ENCODE measurements around the gene SLC26A11. TPM values are rescaled to one million over a fixed set of nuclear protein-coding genes. Genes with fewer than 3 reads are reported as not detected.

SLC26A11 gene
- total and polyA plus RNA-seq, 2 of the 13 experiments (the other 11 are each of a cell fraction or from before 2014, with no cell fraction given), result 8.7 to 13.2 TPM

GRCh38 chr17:80236911-80237310, 16.7 kb downstream of the SLC26A11 start:
- FAIRE-seq (no peak), ATAC-seq (no peak)

GRCh38 chr17:80237386-80237785, 17.2 kb downstream of the SLC26A11 start:
- ChIA-PET POLR2A (interaction anchor here (0.6 kb wide), 1 partner anchor 98 kb away, joined by 3 read pairs; no protein-coding TSS in a partner anchor), CTCF (ENCODE audit: low intra/inter-chr PET ratio, low total read pairs) (no interaction called here)
- ATAC-seq (no peak), DNase-seq (ENCODE audit: low spot score) (no peak), FAIRE-seq (no peak)
- Histone ChIP-seq H3K79me2 (ENCODE audit: insufficient read depth, low read length) (no peaks in the 10 kb centered on the region), H3K4me3 (replicated peaks in 1 of 3; ENCODE audit: insufficient read depth in 1 of 3, low read depth in 2 of 3, low read length in 3 of 3) (no peak overlapping the region), H3K4me1 (ENCODE audit: insufficient read depth, low read length) (no peaks in the 10 kb centered on the region), H3K9ac (ENCODE audit: insufficient read depth, low read depth, low read length) (no peak overlapping the region), H3K9me3 (ENCODE audit: low read length) (peaks cover 5% of the 10 kb centered on the region; the same call in 1 of the 2 replicates), H4K20me1 (ENCODE audit: insufficient read depth, low read length) (no peaks in the 10 kb centered on the region), H3K4me2 (ENCODE audit: low read depth, low read length) (no peak overlapping the region), H2AFZ (ENCODE audit: low read length) (no peak overlapping the region), H3K36me3 (replicated peaks in 1 of 2; ENCODE audit: control insufficient read depth in 1 of 2, insufficient read depth in 2 of 2, low read length in 2 of 2) (peaks cover 9 to 40% of the 10 kb centered on the region in 2 experiments; a peak in 4 of 5 replicates), H3K27ac (ENCODE audit: extremely low read length, insufficient read depth, low read length) (no peak overlapping the region), H3K27me3 (ENCODE audit: control insufficient read depth in 1 of 2, insufficient read depth in 2 of 2, low read length in 2 of 2) (no peaks in the 10 kb centered on the region; a peak in 1 of 5 replicates)
- BruUV-seq (replicated peaks), result no TSS peak
- intact Hi-C loops (cut with micrococcal nuclease; ENCODE audit: unreplicated experiment) (no loop called here), in situ Hi-C loops (cut with HindIII; ENCODE audit: extremely low pct_ligation_motif_present, low pct_unique_long_range_greater_than_20kb) (no loop called here)
- WGBS (ENCODE audit: low lambda C conversion rate), result 91% methylated on average over 9 of the region's 10 CpGs
- TF ChIP-seq AKNA (CRISPR knock-in tag; IDR thresholded peaks at IDR 0.05; ENCODE audit: borderline replicate concordance) (no peak), REL (CRISPR knock-in tag; conservative IDR thresholded peaks at IDR 0.05) (no peak), THAP7 (CRISPR knock-in tag; IDR thresholded peaks at IDR 0.05) (no peak), STAT5B (CRISPR knock-in tag; IDR thresholded peaks at IDR 0.05) (no peak)

More at GRCh38 chr17:80236911-80237310, 16.7 kb downstream of the SLC26A11 start:
- in situ Hi-C loops (cut with HindIII; ENCODE audit: extremely low pct_ligation_motif_present, low pct_unique_long_range_greater_than_20kb) (no loop called here), intact Hi-C loops (cut with micrococcal nuclease; ENCODE audit: unreplicated experiment) (no loop called here)
- no peak for DNase-seq (ENCODE audit: low spot score)
- Histone ChIP-seq H3K4me2 (ENCODE audit: low read depth, low read length) (no peak overlapping the region), H3K79me2 (ENCODE audit: insufficient read depth, low read length) (no peaks in the 10 kb centered on the region), H3K4me3 (replicated peaks in 1 of 3; ENCODE audit: insufficient read depth in 1 of 3, low read depth in 2 of 3, low read length in 3 of 3) (no peak overlapping the region), H4K20me1 (ENCODE audit: insufficient read depth, low read length) (no peaks in the 10 kb centered on the region), H3K36me3 (replicated peaks in 1 of 2; ENCODE audit: control insufficient read depth in 1 of 2, insufficient read depth in 2 of 2, low read length in 2 of 2) (peaks cover 9 to 37% of the 10 kb centered on the region in 2 experiments; a peak in 4 of 5 replicates), H3K27ac (ENCODE audit: extremely low read length, insufficient read depth, low read length) (no peak overlapping the region), H3K9me3 (ENCODE audit: low read length) (peaks cover 9% of the 10 kb centered on the region; the same call in 1 of the 2 replicates), H3K27me3 (ENCODE audit: control insufficient read depth in 1 of 2, insufficient read depth in 2 of 2, low read length in 2 of 2) (no peaks in the 10 kb centered on the region; a peak in 1 of 5 replicates), H3K4me1 (ENCODE audit: insufficient read depth, low read length) (no peaks in the 10 kb centered on the region), H3K9ac (ENCODE audit: insufficient read depth, low read depth, low read length) (no peak overlapping the region), H2AFZ (ENCODE audit: low read length) (no peak overlapping the region)
- 94% methylated on average over 17 of the region's 17 CpGs for WGBS (ENCODE audit: low lambda C conversion rate)
- BruUV-seq (replicated peaks), result no TSS peak
- CTCF ChIA-PET (ENCODE audit: low intra/inter-chr PET ratio, low total read pairs), result no interaction called here
- no peak for TF ChIP-seq DMAP1 (CRISPR knock-in tag; IDR thresholded peaks at IDR 0.05)
- TF ChIP-seq TEF (CRISPR knock-in tag; IDR thresholded peaks at IDR 0.05), result no peak
- no peak for TF ChIP-seq SKI (IDR thresholded peaks at IDR 0.05; ENCODE audit: partially characterized antibody)
- no peak for TF ChIP-seq GTF3A (CRISPR knock-in tag; conservative IDR thresholded peaks at IDR 0.05)
- POLR2A ChIA-PET, result interaction anchor here (0.6 kb wide), 1 partner anchor 99 kb away, joined by 3 read pairs; no protein-coding TSS in a partner anchor

Data from HepG2 (cell line).